BJ (cell line): ENCODE measurements around the gene CACNA1C. TPM values are rescaled to one million over a fixed set of nuclear protein-coding genes. Genes with fewer than 3 reads are reported as not detected.

Source experiments
- CTCF ChIA-PET: fragments of 350-600 bp; formaldehyde crosslinking; extraction: SDS; loops from one replicate; lab custom pipeline; 2021; ENCODE audit warnings: antibody characterized with exemption, inconsistent platforms; lab: Yijun Ruan, JAX
- POLR2A ChIA-PET: fragments of 300-600 bp; sonication (Branson Sonifier 250); formaldehyde crosslinking; extraction: SDS; loops from one replicate; lab custom pipeline; 2021; ENCODE audit warnings: antibody characterized with exemption; lab: Charles Lee
- DNase-seq: peaks from one replicate; pipeline ENCODE4 v3.0.0-alpha.2; 2011; ENCODE audit warnings: low read depth
- H3K27me3 ChIP-seq: 2 replicates; pipeline ENCODE4 v1.6.0; 2011; ENCODE audit warnings: low read length; ENCODE audit not compliant: control insufficient read depth, insufficient read depth
- H3K36me3 ChIP-seq: 2 replicates; pipeline ENCODE4 v1.5.1; 2011; ENCODE audit warnings: low read length; ENCODE audit not compliant: control insufficient read depth, insufficient read depth
- H3K4me3 ChIP-seq: 2 replicates; pipeline ENCODE4 v1.5.1; 2011; ENCODE audit warnings: low read depth, mild to moderate bottlenecking, control low read depth, low read length
- CTCF ChIP-seq: IDR thresholded peaks from 2 replicates; pipeline ENCODE4 v1.5.1; 2011; ENCODE audit warnings: low read depth, mild to moderate bottlenecking, control low read depth, inconsistent platforms, low read length, moderate library complexity; ENCODE audit not compliant: insufficient read depth
- polyA plus RNA-seq: library from polyadenylated mRNA; depleted of rRNA; stranded (reverse); fragments of >200 nt; gene quantifications from 2 replicates; pipeline ENCODE4 v1.2.3, GENCODE V29; 2011

Gene CACNA1C
- polyA plus RNA-seq, 1 experiment: 14.7 TPM

- POLR2A ChIA-PET: no interaction called here
- no peak for TF ChIP-seq CTCF
- peaks cover 26% of the 10 kb centered on the region for H3K36me3 ChIP-seq
- H3K27me3 ChIP-seq: no peaks in the 10 kb centered on the region
- no peak for DNase-seq
- no peak overlapping the region for H3K4me3 ChIP-seq
- CTCF ChIA-PET: no interaction called here
Observed at GRCh38 chr12:2586156-2587038, 533.6 kb downstream of the CACNA1C start.

GRCh38 chr12:2588345-2588744, 535.6 kb downstream of the CACNA1C start:
- no peak for DNase-seq
- no peak overlapping the region for H3K4me3 ChIP-seq
- ChIA-PET POLR2A (no interaction called here), CTCF (interaction anchor here (0.7 to 1.5 kb wide), 3 partner anchors 8 to 39 kb away, joined by 3 read pairs; no protein-coding TSS in a partner anchor)
- H3K36me3 ChIP-seq: peaks cover 31% of the 10 kb centered on the region
- TF ChIP-seq CTCF: no peak
- H3K27me3 ChIP-seq: no peaks in the 10 kb centered on the region

GRCh38 chr12:2589381-2589780, 536.6 kb downstream of the CACNA1C start:
- no peak for DNase-seq
- no peak overlapping the region for H3K4me3 ChIP-seq
- POLR2A ChIA-PET: no interaction called here
- no peak for TF ChIP-seq CTCF
- peaks cover 29% of the 10 kb centered on the region for H3K36me3 ChIP-seq
- H3K27me3 ChIP-seq: no peaks in the 10 kb centered on the region
- CTCF ChIA-PET: interaction anchor here (1.1 kb wide), 1 partner anchor 51 kb away, joined by 3 read pairs; no protein-coding TSS in a partner anchor

- Histone ChIP-seq H3K27me3 (no peaks in the 10 kb centered on the region), H3K4me3 (no peak overlapping the region), H3K36me3 (peaks cover 26% of the 10 kb centered on the region)
- POLR2A ChIA-PET: no interaction called here
- DNase-seq: no peak
- no peak for TF ChIP-seq CTCF
- CTCF ChIA-PET: interaction anchor here (0.6 to 2.5 kb wide), 2 partner anchors 10 to 20 kb away, joined by 3 to 14 read pairs; no protein-coding TSS in a partner anchor
Observed at GRCh38 chr12:2593045-2593444, 540.3 kb downstream of the CACNA1C start.

- TF ChIP-seq CTCF: no peak
- ChIA-PET CTCF (no interaction called here), POLR2A (no interaction called here)
- Histone ChIP-seq H3K4me3 (no peak overlapping the region), H3K36me3 (peaks cover 23% of the 10 kb centered on the region), H3K27me3 (no peaks in the 10 kb centered on the region)
- DNase-seq: no peak
Observed at GRCh38 chr12:2596441-2596840, 543.7 kb downstream of the CACNA1C start.
